Erythroblast (primary cell): Measurements from ENCODE around the gene BMPER.

Source experiments
- GATA1 ChIP-seq: IDR thresholded peaks from 2 replicates; pipeline ENCODE4 v1.6.1; 2011; ENCODE audit warnings: low read depth, mild to moderate bottlenecking, control low read depth, low read length, moderate library complexity
- POLR2A ChIP-seq: IDR thresholded peaks from 2 replicates; pipeline ENCODE4 v1.6.1; 2011; ENCODE audit warnings: mild to moderate bottlenecking, low read length

DNA sequence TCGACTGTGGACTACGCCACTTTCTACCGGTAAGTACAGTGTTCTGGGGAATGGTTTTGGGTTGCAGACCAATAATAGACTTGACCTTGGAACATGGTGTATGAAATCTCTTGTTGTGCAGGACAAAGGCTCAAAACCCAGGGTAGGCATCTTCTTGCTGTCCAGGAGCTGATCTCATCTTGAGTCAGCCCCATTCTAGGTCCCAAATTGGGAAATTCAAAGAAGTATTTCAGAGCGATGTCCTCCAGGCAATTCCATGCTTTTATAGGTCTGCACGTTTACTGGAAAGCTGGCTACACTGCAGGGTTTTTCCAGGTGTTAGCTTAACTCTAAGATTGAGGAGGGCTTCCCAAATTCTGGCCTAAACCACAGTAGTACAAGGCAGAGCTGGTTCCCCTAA is 180.7 kb downstream of the BMPER start:
- no peak for TF ChIP-seq POLR2A
- no peak for TF ChIP-seq GATA1
